Measurements from ENCODE around the gene PARD3.

Gene PARD3

DNA sequence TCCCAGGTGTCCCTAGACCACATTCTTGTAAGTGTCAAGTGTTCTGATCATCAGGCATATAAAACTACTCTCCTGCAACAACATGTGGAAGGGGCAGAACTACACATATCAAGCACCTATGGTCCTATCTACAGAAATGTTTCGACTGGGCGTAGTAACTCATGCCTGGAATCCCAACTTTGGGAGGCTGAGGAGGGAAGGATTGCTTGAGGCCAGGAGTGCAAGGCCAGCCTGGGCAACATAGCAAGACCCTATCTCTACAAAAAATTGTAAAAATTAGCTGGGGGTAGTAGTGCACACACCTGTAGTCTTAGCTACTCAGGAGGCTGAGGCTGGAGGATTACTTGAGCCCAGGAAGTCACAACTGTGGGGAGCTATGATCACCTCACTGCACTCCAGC, 244.2 kb downstream of the PARD3 start:
- no peak for DNase-seq

DNA sequence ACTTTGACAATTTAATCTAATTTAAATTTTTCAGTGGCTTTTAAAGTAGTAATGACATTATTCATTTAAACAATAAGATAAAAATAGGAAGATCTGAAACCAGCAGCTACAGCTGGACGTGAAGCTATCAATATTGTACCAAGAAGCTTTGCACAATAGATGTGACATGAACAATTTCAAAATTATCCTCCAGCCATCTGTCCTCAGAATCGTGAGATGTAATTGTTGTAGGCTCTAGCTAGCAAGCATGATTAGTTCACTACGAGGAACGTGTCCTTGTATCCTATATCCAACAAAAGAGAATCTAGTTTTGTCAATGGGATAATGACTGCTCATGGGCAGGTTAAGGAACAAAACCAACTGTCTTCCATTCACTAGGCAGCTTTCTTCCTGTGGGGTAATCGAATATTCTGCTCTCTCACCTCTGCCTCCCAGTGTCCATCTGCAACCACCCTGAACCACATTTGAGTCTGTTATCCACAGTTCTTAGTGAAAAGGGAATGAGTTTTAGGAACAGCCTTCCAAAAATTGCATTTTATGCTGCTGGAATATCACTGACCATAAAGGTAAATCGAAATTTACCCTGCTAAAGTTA, 247.3 kb downstream of the PARD3 start:
- no peak for DNase-seq

DNA sequence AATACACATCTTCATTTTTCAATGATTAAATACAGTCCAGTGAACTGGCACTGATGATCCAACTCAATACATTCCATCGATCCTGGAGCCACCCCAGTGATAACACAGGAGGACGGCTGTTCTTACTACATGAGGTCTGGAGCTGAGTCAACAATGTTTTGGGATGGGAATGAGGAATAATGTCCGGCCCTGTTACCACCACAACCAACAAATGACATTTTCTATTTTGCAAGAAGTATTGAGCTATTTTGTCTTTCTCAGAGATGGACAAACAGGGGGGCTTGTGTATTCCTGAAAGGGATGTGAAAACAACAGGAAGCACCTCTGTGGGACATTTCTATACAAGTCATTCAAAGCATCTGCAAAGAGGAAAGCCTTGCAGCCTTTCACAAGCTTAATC, 249.2 kb downstream of the PARD3 start:
- no peak for DNase-seq

DNA sequence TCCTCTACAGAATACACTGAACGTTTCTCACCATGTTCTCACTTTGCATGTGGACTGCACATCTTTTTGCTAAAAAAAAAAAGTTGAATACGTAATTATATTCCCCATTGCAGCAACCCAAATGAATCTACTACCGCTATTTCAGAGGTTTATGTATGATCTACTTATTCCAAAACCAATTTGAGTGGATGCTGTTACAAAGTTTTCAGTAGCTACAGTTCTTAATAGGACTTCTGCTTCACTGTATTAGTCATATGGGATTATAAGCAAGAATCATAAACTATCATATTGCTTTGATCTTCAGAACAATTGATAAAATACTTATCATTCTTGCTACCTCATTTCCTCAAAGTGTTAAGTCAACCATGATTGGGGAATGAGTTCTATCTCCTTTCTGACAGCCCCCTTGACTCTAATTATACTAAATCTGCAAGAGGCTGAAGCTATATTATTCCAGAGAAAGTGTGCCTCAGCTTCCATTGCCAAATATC, 257.0 kb downstream of the PARD3 start:
- no peak for DNase-seq

DNA sequence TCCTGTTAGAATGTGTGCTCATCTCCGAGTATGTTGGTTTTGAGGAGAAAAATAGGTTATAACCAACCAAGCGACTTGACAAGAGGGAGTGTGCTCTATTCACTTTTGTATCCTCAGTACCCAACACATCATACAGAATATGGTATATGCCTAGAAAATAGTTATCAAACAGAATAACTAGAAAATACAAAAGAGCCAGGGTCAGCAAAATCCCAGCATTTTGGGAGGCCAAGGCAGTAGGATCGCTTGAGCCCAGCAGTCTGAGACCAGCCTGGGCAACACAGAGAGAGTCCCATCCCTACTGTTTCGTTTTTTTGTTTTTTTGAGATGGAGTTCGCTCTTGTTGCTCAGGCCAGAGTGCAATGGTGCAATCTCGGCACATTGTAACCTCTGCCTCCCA, 257.9 kb downstream of the PARD3 start:
- DNase-seq = no peak

DNA sequence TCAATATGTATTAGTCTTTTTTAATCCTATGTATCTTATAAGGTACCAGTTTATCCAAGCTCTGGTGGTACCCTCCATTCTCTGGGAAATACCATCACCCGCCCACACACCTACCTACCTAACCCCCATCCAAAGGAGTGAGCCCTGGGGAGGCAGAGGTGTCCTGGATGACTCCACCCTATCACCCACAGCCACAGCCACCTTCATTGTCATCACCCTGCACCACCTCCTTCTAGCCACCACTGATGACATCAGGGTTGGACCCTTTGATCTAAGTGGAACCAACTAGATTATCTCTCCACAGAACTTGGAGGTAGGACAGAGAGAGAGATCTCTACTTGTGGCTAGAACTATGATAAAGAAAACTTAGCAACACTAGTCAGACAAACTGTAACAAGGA, 259.4 kb downstream of the PARD3 start:
- no peak for DNase-seq

DNA sequence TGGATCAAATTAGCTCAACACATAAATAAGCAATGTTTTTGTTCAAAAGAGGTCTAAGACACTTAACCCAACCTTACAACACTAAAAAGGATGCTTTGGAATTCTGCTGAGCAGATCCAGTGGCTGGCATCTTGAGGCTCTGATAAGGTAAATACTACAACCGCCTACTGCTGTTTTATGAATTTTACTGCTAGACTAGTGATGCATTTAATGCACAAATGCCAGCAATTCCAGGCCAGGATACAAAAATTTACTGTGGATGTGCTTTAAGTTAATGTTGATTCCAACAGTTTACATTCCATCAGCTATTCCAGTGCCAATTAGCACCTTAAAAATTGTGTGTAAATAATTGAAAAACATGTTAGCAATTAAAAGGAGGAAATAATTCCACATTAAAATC, 261.3 kb downstream of the PARD3 start:
- DNase-seq = no peak

DNA sequence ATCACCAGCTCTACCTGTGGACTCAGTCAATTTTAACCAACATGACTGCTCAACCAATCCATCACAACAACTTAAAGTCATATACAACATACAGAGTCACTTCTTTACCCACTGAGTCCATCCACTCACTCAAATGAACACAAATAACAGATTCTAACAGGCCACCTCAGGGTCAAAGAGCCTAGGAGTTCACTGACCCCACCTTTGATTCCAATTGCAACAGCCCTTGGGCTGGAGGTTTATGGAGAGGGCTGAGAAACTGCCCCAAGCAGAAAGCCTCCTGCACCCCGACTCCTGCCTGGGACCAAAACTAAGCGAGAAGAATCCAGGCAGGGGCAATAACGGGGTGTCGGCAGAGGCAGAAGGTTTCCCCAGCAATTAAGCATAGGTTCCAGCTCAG, 263.8 kb downstream of the PARD3 start:
- DNase-seq = no peak

DNA sequence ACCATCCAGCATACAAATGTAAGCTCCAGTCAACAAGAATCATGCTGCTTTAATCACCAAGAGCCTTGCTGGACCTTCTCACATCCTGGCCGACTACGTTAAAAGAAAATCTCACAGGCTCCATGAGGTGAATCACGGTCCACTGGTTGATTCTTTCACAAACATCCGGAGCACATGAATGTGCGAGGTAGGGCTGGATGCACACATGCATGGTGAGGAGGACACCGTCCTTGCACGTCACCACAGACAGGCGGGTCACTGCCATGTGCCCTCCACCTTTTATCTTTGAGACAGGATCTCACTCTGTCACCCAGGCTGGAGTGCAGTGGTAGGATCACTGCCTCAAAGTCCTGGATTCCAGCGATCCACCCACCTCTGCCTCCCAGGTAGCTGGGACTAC, 265.1 kb downstream of the PARD3 start:
- DNase-seq = no peak

DNA sequence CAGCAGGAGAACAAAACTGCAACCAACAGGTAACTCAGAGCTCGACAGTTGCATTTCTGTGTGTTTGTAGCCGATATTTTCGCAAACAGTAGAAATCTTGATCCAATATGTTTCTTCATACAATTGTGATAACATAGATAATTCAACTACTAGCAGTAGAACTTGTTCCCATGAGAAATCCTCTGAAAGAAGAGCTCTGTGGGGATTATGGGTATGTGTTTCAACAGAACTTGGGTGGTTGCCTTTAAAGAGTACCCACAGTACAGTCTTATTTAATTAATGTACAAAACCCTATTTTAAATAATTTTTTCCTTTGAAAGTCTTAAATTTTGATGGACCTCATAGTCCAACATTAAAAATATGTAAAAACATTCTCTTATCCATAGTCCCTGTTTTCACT, 266.1 kb downstream of the PARD3 start:
- no peak for DNase-seq

DNA sequence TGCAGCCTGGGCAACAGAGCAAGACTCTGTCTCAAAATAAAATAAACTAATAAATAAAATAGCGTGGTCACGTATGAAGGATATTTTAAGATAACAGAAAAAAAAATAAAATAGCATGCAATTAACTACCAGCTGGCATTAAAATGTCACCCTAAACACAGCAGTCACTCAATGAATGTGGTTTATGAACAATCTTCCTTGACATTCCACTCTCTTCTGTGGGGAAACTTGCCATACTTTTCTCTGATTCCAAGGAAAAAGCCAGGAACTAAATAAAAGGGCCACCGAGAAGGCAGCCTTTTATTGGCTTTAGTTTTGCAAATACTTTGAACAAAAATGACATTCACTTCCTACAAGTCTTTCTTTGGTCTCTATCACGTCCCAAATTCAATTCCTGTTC, 266.6 kb downstream of the PARD3 start:
- no peak for DNase-seq

DNA sequence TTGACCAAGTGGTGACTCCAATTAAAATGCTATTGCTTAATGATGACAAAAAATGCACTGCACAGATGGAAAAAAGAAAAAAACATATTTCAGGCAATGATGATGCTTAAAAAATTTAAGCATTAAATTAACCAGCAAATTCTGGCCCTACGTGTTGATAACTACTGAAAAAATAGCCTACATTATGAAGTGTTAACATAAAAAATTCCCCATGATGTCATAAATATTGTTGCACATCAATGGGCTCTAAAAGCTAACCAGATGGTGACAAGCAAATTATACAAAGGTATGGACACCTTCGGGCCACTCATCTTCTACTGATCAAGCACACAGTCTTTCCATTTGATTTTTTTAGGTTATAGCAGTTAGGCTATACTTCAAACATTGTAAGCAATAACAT, 267.4 kb downstream of the PARD3 start:
- DNase-seq = no peak

DNA sequence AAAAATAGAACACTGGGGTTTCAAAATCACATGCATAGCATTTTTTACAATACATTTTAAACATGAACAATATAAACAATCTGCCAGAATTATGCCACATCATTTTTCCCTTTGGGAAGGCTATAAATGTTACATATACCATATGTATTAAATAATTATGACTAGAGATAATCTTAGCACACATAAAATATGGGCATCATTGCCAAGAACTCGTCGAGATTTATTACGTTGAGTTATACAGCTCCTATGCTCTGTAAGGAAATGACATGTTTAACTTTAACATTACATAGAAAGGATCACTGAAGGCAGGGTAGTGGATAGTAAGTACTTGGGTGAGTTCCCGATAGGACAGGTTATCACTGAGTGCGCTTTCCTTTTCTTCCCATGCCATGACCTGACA, 267.8 kb downstream of the PARD3 start:
- DNase-seq = no peak

DNA sequence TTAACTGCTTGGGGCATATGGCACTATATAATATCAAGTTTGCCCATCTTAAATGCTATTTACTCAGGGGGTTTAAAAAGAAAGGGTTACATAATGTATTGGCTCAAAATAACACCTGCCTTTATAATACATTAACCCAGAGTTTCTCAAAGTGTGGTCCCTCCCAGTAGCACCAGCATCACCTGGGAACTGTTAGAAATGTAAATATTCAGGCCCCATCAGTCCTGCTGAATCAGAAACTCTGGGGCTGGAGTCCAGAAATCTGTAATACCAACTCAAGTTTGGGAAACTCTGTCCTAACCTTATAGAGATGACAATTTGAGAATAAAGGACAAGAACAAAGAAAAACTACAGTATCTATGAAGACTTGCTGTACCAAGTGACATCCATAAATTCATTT, 270.7 kb downstream of the PARD3 start:
- DNase-seq = no peak

DNA sequence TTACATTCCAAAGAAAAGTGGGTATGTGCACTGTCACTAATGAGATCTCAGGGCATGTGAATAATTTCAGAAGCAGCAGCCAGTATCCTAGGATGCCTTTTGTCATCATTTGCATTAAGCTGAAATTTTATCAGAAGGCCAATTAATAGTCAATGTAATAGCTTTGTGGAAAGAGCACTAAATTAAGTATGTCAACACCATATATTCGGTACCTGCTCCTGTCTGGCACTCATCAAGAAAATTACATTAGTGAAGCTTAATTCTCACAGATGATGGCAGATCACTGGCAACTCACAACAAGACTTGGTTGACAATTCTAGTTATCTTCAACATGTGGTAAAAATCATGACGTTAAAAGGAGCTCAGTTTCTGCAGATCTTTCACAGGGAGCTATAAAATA, 271.4 kb downstream of the PARD3 start:
- no peak for DNase-seq

DNA sequence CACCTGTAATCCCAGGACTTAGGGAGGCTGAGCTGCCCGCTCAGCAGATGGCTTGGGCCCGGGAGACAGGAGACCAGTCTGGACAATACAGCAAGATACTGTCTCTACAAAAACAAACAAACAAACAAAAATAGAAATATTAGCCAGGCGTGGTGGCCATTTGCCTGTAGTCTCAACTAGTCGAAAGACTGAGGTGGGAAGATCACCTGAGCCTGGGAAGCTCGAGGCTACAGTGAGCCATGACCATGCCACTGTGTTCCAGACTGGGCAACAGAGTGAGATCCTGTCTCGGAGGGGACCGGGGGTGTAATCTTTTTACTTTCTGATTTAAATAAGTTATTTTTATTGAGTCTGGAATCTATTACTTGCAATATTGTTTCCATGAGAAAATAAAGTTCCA, 274.6 kb downstream of the PARD3 start:
- no peak for DNase-seq

DNA sequence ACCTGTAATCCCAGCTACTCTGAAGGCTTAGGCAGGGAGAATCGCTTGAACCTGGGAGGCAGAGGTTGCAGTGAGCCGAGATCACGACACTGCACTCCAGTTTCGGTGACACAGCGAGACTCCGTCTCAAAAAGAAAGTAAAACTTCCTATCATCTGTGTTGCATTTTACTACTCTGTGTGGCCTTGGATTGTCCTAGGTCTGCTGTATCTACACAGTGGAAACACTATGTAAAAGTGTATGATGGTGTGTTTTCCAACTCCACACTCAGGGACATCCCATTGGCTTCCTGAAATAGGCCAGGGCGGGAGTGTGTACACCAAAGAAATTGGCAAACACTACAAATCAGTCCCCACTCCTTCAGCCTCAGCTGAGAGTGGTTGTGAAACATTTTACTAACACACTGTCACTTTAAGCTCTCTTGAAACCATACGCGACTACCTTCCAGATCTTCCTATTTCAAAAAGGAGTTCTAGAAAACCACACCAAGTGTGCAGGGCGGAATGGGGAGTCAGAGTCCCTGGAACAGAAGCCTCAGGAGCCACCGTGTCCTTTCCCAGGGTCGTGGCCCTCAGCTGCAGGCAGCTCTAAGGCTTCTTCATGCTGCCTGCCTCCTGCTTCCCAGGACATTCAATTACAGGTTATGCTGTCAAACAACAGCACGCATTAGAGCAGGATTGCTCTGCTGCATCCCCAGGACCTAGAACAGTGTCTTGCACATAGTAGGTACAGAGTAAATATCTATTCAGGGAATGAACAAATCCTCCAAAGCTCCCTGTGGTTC, 275.4 kb downstream of the PARD3 start:
- no peak for DNase-seq

DNA sequence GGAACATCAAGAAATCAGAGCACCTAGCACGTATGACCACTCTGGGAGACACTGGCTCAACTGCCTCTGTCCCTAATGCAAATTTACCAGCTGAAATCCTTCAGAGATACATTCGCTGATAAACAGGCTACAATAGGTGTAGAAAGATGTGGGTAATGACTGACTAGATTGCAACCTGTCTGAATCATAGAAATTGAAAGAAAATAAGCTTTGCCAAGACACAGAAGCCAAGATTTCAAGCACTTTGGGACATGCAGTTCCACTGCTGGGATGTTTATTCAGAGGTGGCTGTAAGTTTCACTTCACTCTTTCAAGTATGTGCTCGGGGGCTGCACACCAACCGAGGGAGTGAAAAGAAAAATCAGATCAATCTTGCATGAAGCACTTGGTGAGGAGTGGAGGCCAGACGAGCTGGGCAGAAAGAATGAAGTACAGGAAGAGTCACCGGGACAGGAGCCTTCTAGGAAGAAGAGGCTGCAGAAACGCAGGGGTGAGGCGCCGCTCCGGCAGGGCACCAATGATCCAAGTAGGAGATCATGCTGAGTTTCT, 276.7 kb downstream of the PARD3 start:
- DNase-seq = no peak

DNA sequence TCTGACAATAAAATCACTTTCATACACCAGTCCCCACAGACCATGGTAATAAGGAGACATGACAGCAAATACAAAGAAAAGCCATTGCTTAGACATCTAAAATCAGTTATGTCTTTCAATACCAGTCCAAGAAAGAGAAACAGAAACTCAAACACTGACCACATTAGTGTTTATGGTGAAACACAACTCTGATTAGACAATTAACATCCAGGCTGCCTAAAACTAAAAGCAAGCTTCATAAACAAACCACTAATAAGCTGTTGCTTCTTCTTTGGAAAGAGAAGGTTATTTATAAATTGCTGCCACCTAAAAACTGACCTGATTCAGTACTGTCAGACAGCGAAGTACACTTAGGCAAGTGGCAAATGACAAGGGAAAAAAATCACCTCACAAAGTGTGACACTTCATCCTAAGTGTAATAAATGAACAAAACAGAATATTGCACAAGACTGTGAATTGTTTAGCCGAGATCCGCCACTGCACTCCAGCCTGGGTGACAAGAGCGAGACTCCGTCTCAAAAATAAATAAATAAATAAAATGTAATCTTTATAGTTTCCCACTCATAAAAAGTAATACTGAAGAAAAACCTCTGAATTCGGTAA, 277.4 kb downstream of the PARD3 start:
- DNase-seq = no peak

DNA sequence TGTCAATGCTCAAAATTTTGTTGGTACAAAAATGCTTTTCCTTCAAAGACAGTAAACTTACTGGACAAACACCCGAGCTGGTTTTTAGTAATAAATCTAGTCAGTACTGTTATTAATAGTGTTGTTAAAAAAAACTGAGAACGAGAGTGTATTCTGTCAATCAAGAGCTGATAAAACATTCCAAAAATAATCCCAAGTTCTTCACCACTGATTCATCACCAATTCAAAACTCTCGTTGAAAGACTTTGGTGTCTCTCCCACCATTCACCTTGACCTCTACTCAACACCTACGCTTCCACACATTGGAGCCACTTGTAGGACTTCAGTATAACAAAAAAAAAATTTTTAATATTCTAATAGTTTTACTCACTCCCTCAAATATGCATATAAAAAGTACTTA, 279.2 kb downstream of the PARD3 start:
- DNase-seq = no peak

DNA sequence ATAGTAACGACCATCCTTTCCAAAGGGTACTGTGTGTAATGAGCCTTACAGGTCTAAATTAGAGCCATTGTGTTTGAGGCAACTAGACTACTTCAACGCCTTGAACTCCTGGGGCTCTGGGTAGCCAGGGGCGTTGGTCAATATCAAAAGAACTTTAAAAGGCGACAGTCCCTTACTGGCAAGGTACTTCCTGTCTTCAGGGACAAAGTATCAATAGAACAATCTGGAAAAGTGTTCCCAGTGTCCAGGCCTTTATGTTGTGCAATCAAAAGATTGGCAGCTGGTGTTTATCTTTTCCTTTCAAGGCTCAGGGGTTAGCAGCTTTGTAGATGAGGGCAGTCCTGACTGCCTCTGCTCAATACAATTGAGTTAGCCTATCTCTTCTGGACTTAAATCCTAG, 284.3 kb downstream of the PARD3 start:
- no peak for DNase-seq

DNA sequence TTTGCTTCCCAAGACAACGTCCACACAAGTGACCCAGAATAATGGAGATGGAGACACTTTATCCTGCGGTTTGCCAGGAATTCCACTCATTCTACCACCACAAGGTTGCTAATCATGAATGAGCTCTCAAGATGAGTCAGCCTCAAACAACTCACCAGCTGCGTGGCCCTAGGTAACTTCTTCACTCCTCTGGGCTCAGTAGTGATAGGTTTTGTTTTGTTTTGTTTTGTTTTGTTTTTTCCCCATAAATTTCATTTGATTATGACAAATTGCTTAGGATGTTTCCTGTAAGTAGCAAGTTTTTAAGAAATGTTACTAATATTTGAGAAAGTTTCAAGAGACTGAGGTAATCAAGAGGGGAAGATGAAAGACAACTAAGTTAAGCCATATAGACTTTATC, 286.8 kb downstream of the PARD3 start:
- no peak for DNase-seq

DNA sequence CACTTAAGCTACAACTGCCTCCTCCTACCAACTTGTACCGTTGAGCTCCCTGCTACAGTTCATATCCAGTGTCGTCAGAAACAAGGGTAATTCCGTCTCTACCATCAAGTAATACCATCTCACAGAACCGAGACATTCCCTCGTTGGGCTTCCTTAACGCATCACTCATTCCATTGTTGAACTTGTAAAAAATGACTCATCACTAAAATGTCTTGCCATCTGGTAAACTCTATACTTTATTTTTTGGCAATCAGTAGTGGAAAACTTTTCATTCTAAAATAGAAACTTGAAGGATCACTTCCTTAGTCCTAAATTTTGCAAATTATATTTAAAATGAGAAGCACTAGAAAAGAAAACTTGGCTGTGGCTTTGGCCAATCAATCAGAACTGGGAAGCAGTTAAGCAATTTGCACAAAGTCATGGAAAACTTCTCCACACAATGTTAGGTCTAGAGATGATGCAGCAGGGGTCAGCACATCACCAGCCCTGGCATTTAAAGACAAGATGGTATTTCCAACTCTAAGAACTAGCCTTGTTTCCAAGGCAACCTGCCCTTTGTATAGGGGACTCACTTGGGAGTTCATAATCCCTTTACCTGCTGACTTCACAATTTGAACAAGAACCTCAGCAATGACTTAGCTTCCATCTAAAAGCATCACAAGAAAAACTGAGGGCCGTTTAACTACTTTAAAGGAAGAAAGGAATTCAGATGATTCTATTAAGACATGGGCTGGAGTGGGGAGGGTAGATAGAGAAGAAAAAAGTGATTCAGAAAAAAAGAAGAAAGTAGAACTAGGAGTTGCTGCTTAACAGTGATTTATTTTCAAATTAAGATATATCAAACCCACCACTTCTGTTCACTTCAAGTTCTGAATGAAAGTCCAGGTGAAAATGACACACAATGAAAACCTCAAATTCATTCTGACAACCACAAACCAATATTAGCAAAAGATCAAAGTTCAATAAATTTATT, 288.1 kb downstream of the PARD3 start:
- no peak for DNase-seq

All from activated CD4-positive, alpha-beta T cell treated with anti-CD3 and anti-CD28 coated beads, Interleukin-2, amount 50 U/mL, for 4 hours (primary cell).